HUES6 (cell line): ENCODE results near the gene EVI5L.

Experiments used
- H3K27ac ChIP-seq: 2 replicates; pipeline ENCODE4 v1.7.0; 2013; ENCODE audit warnings: low read depth, mild to moderate bottlenecking, low read length, inconsistent platforms
- H3K27me3 ChIP-seq: 2 replicates; pipeline ENCODE4 v1.6.1; 2013; ENCODE audit warnings: low read length; ENCODE audit not compliant: control insufficient read depth, insufficient read depth
- H3K36me3 ChIP-seq: 2 replicates; pipeline ENCODE4 v1.6.1; 2013; ENCODE audit warnings: low read length; ENCODE audit not compliant: control insufficient read depth, insufficient read depth
- H3K4me1 ChIP-seq: 2 replicates; pipeline ENCODE4 v1.6.1; 2013; ENCODE audit warnings: low read length; ENCODE audit not compliant: control insufficient read depth, insufficient read depth
- H3K4me3 ChIP-seq: 2 replicates; pipeline ENCODE4 v1.5.1; 2013; ENCODE audit warnings: low read depth, low read length
- H3K9ac ChIP-seq: one replicate; pipeline ENCODE4 v1.6.1; 2013; ENCODE audit warnings: mild to moderate bottlenecking, low read length
- H3K9me3 ChIP-seq: 2 replicates; pipeline ENCODE4 v1.6.1; 2013; ENCODE audit warnings: low read depth, low read length; ENCODE audit not compliant: control insufficient read depth, insufficient read depth

The EVI5L gene

DNA sequence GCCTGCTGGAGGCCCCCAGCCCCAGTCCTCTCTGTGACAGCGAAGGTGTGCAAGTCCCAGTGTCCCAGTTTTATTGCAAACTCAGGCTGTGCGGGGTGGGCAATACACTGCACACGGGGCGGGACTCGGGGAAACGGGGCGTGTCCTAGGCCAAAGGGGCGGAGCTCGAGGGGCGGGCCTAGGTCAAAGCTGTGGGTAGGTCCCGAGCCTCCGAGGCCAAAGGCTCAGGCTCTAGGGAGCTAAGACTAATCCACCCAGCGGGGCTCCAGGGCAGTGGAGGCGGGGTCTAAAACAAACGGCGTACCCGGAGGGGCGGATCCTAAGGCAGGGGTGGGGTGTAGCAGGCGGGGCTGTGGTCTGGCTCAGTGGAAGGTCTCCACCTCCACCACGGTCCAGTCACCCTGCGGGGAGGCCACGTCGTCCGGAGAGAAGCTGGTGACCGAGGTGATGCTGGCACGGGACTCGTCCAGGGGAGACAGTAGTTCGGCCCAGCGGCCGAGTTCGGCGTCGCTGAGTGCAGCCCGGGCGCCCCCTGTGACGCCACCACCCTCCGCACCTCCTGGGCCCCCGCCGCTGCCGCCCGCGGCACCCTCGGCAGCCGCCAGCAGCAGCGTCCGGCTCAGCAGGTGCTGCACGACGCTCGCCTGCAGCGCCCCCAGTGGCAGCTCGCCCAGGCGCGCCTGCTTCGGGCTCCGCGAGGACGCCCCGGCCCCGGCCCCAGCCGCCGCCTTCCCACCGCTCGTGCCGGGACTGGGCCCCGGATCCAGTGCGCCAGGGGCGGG is 38.8 kb downstream of the EVI5L start:
- H3K27me3 ChIP-seq: peaks cover 56% of the 10 kb centered on the region
- H3K9ac ChIP-seq: no peak overlapping the region
- no peak overlapping the region for H3K27ac ChIP-seq
- H3K4me1 ChIP-seq: peaks cover 25% of the 10 kb centered on the region
- H3K36me3 ChIP-seq: no peaks in the 10 kb centered on the region
- no peaks in the 10 kb centered on the region for H3K9me3 ChIP-seq
- H3K4me3 ChIP-seq: peak overlapping the region; percentile 69

DNA sequence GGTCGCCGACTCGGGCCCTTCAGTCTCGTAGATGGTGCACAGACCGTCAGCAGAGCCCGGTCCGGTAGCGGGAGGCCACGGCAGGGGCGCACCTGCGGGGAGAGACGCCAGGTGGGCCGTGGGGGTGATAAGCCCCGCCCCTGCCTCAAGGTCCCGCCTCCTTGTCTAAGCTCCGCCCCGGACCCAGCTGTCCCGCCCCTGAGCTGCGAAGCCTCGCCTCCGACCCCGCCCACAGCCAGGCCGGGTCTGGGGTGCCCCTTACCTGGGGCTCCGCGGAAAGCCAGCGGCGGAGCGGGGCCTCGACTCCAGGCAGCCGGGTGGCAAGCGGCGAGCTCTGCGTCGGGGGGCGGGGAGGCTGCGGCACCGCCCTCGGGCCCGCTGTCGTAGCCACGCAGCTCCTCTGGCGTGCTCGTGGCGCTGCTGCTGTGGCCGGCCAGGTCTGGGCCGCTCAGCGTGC is 39.5 kb downstream of the EVI5L start:
- Histone ChIP-seq H3K36me3 (no peaks in the 10 kb centered on the region), H3K9ac (no peak overlapping the region), H3K9me3 (no peaks in the 10 kb centered on the region), H3K27me3 (peaks cover 55% of the 10 kb centered on the region), H3K4me3 (peak overlapping the region; percentile 69), H3K4me1 (peaks cover 23% of the 10 kb centered on the region), H3K27ac (no peak overlapping the region)

DNA sequence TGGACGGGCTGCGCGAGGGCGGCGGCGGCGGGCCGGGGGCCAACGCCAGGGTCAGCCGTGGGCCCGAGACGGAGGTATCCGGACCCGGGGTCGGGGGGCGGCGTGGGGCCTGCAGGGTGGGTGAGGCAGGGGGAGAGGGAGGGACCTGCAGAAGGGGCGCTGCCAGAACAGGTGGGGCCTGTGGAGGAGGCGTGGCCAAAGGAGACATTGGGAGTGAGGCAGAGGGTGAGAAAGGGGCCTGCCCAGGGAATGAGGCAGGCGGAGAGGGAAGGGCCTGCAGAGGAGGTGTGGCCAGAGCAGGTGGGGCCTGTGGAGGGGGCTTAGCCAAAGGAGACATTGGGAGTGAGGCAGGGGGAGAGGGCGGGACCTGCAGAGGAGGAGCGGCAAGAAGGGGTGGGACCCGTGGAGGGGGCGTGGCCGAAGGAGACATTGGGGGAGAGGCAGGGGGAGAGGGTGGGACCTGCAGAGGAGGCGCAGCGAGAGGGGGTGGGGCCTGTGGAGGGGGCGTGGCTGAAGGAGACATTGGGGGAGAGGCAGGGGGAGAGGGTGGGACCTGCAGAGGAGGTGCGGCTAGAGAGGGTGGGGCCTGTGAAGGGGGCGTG is 40.0 kb downstream of the EVI5L start:
- Histone ChIP-seq H3K9ac (no peak overlapping the region), H3K27me3 (peaks cover 54% of the 10 kb centered on the region), H3K4me1 (peaks cover 20% of the 10 kb centered on the region), H3K9me3 (no peaks in the 10 kb centered on the region), H3K4me3 (peak overlapping the region; percentile 69), H3K36me3 (no peaks in the 10 kb centered on the region), H3K27ac (no peak overlapping the region)

DNA sequence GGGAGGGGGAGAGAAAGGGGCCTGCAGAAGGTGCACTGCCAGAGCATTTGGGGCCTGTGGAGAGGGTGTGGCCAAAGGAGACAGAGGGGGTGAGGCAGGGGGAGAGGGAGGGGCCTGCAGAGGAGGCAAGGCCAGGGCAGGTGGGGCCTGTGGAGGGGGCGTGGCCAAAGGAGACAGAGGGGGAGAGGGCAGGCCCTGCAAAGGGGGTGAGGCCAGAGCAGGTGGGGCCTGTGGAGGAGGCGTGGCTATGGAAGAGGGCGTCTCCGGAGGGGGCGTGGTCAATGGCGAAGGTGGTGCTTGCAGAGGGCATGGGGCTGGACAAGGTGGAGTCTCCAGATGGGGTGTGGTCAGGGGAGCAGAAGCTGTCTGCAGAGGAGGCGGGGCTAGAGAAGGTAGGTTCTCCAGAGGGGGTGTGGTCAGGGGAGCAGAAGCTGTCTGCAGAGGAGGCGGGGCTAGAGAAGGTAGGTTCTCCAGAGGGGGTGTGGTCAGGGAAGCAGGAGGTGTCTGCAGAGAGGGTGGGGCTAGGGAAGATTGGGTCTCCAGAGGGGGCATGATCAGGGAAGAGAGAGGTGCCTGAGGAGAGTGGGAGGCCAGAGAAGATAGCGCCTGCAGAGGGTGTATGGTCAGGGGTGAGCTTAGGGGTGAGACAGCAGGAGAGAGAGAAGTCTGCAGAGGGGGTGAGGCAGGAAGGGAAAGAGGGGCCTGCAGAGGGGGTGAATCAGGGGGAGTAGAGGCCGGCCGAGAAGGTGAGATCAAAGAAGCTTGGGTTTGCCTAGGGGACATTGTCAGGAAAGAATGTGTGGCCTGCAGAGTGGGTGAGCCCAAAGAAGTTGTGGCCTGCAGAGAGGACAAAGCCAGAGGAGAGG is 40.8 kb downstream of the EVI5L start:
- Histone ChIP-seq H3K9me3 (no peaks in the 10 kb centered on the region), H3K4me3 (peak overlapping the region; percentile 57), H3K27ac (no peak overlapping the region), H3K9ac (no peak overlapping the region), H3K27me3 (peaks cover 50% of the 10 kb centered on the region), H3K4me1 (peaks cover 13% of the 10 kb centered on the region), H3K36me3 (no peaks in the 10 kb centered on the region)

DNA sequence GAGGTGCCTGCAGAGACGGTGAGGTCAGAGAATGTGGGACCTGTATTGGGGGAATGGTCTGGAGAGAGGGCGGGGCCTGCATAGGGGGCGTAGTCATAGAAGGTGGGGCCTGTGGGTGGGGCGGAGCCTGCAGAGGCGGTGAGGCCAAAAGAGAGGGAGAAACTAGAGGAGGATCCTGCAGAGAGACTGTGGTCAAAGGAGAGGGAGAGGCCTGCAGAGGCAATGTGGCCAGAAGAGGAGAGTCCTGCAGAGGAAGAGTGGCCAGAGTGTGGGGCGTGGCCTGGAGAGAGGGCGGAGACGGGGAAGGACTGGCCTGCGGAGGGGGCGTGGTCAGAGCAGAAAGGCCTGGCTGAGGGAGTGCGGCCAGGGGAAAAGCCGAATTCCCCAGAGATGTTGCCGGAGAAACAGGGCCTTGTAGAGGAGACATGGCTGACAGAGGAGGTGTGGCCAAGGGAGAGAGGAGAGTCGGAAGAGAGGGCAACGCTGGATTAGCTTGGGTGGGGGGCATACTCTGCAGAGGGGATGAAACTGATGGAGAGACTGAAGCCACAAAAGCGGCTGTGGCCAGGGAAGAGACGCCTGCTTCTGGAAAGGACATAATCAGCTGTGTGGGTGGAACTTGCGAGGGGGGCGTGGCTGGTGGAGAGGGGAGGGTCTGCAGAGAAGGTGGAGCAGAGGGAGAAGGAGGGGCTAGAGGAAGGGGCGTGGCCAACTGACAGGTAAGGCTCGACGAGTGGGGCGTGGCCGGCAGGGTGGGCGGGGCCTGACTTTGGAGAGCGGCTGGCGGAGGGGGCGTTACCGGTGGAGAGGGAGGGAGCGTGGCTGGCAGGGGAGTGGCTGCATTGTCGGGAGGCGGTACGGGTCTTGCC is 41.7 kb downstream of the EVI5L start:
- Histone ChIP-seq H3K27me3 (peaks cover 48% of the 10 kb centered on the region), H3K27ac (no peak overlapping the region), H3K9me3 (no peaks in the 10 kb centered on the region), H3K4me1 (peaks cover 10% of the 10 kb centered on the region), H3K9ac (no peak overlapping the region), H3K36me3 (no peaks in the 10 kb centered on the region), H3K4me3 (peak overlapping the region; percentile 57)

DNA sequence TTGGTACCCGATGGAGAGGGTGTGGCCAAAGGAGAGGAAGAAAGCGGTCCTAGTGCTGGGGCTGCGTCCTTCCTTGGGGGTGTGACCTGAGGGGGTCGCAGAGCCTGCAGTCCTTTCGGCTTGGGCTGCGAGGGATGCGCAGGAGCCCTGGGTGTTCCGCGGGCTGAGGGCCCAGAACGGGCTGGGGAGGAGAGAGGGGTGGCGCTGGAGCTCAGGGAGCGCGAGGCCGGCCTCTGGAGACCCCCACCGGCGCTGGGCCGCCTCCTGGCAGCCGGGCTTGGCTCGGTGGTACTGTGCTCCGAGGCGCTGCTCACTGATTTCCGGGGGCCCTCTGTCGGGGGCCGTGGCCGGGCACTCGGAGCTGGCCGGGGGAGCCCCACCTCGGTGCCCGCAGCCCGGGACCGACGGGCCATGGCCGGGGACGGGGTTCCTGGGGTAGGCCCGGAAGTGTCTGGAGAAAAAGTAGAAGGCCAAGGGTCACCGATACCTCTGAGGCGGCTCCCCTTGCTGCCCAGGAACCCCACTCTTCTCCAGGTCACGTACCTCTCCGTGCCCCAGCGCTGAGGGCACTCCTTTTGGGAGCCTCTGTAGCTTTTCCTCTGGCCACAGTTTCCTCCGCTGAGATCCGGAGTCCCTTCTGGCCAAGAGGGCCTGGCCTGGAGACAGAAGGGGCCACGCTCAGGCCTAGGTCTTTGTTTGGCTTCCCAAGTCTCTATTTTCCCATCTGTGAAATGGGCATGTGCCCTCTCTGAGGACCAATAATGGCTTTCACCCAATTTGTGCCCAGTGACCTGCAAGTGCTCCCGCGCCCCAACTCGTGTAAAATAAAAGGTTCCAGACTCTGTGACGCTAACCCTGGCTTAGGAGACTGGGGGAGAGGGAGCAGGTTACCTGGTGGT is 42.5 kb downstream of the EVI5L start:
- Histone ChIP-seq H3K36me3 (no peaks in the 10 kb centered on the region), H3K9ac (no peak overlapping the region), H3K4me3 (peak overlapping the region; percentile 66), H3K27me3 (peaks cover 41% of the 10 kb centered on the region), H3K4me1 (peaks cover 10% of the 10 kb centered on the region), H3K27ac (no peak overlapping the region), H3K9me3 (no peaks in the 10 kb centered on the region)

DNA sequence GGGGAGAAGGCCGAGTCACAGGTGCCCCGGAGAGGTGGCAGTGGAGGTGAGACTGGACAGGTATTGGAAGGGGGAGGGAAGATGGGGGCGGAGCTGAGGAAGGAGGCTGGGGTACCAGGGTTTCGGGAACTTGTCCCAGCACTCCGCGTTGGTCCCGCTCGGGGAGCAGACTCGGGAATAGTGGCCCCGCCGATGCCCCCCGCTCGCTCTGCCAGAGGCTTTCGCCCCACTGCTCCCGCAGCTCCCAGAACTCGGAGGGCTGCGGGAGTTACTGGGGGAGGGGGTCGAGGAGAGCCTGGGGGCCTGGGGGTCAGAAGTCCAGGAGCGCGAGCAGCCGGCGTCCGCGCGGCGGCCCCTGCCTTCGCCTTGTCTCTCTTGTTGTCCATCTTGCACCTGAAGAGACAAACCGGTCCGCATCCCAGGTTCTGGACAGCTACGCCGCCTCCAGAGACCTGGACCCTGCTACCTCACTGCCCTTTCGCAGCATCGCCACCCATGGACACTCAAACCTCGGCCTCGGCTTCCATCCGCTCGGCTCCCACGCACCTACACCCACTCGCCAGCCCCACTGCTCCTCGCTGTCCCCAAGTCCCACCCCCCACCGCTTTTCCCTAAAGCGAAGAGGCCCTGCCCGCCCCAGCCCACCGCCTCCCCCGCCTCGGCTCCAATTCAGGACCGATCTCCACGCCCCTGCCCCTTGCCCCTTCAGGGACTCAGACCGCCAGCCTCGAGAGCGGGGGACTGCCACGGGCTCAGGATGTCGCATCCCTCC is 43.5 kb downstream of the EVI5L start:
- Histone ChIP-seq H3K9me3 (no peaks in the 10 kb centered on the region), H3K4me1 (peaks cover 10% of the 10 kb centered on the region), H3K4me3 (peak overlapping the region; percentile 66), H3K27ac (no peak overlapping the region), H3K27me3 (peaks cover 36% of the 10 kb centered on the region), H3K36me3 (no peaks in the 10 kb centered on the region), H3K9ac (no peak overlapping the region)

DNA sequence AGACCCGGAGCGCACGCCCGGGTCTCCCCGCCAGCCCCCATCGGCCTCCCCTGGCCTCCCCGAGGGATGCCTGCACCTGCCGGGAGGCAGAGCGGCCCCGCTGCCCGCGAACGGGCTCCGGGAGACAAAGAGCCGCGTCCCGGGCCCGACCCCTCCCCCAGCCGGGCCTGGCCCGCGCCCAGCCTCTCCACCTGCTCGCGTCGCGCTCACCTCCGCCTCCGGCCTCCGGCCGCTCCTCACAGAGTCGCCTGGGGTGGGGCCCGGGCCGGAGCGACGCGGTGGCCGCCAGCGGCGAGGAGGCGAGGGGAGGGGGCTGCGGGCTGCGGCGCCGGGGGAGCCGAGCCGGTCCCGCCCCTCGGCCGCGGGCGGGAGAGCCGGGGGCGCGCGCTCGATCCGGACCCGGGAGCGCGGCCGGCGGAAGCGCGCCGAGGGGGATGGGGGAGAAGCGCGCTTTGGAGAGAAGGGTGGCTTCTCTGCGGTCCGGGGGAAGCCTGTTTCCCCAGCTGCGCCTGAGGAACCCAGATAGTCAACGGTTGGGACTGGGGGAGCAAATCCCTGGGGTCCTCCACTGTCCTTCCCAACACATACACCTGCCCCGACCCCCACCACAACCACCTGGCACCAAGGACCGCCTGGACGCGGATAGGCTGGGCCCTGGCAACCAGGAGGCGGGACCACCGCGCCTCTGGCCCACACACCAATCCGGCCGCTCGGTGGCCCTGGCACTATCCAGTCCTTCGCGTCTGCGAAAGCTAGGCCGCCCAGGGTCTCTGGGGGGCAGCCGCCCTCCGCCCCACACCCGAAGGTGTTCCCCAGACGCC is 44.3 kb downstream of the EVI5L start, which contains the start of gene PRR36:
PRR36 (minus strand) TSS at position 315 of the 821 bp plus-strand sequence. CDS start 701 bp downstream, outside the sequence.
- Histone ChIP-seq H3K9me3 (no peaks in the 10 kb centered on the region), H3K4me3 (peak within 1 kb of the TSS; percentile 66), H3K27ac (no peak within 1 kb of the TSS), H3K4me1 (peaks cover 10% of the 10 kb centered on the region), H3K27me3 (peaks cover 36% of the 10 kb centered on the region), H3K9ac (no peak within 1 kb of the TSS), H3K36me3 (no peaks in the 10 kb centered on the region)

DNA sequence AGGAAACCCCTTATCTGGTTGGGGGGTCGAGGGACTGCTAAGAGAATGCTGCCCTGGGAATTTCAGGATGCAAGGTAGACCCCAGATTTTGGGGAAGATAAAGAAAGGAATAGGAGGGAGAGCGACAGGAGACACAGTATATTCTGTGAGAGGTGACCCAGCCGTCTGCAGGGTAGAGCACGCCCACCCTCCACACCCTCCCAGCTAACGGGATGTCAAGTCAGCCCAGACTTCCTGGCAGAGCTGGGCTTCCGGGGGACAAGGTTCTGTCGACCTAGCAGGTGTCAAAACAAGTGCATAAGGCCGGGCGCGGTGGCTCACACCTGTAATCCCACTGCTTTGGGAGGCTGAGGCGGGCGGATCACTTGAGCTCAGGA is 44.9 kb downstream of the EVI5L start:
- Histone ChIP-seq H3K4me3 (peak overlapping the region; percentile 66), H3K27ac (no peak overlapping the region), H3K4me1 (peaks cover 10% of the 10 kb centered on the region), H3K27me3 (peaks cover 36% of the 10 kb centered on the region), H3K9ac (no peak overlapping the region), H3K36me3 (no peaks in the 10 kb centered on the region), H3K9me3 (no peaks in the 10 kb centered on the region)
